IMR-90 (cell line): ENCODE measurements around the gene SLC24A3. TPM values are rescaled to one million over a fixed set of nuclear protein-coding genes. Genes with fewer than 3 reads are reported as not detected.

Experiments
- ATAC-seq: fragments of 200-7000 bp; cut with Tn5 transposase; 2 replicates; pipeline ENCODE4 v1.9.1; 2020; ENCODE audit warnings: low read depth, mild to moderate bottlenecking, moderate library complexity
- BruUV-seq: library from RNA; stranded (reverse); fragments of 400-500 nt; replicated peaks from 2 replicates; lab custom pipeline; 2021; lab: Mats Ljungman, UMichigan
- CTCF ChIA-PET: fragments of 300-600 bp; formaldehyde crosslinking; extraction: SDS; loops from one replicate; lab custom pipeline; 2021; ENCODE audit warnings: antibody characterized with exemption; lab: Yijun Ruan, JAX
- POLR2A ChIA-PET: fragments of 300-600 bp; sonication (Branson Sonifier 250); formaldehyde crosslinking; loops from one replicate; lab custom pipeline; 2022; ENCODE audit warnings: antibody characterized with exemption; ENCODE audit not compliant: unreplicated experiment; lab: Charles Lee
- DNase-seq: peaks from one replicate; pipeline ENCODE4 v3.0.0; 2013
- H2AFZ ChIP-seq: replicated peaks from 2 replicates; pipeline ENCODE3; 2013; ENCODE audit warnings: low read length, mild to moderate bottlenecking; ENCODE audit not compliant: poor library complexity
- H2AK5ac ChIP-seq: 2 replicates; pipeline ENCODE4 v1.6.1; 2013; ENCODE audit warnings: low read depth, low read length, inconsistent platforms
- H2AK9ac ChIP-seq: replicated peaks from 2 replicates; pipeline ENCODE3; 2013; ENCODE audit warnings: mild to moderate bottlenecking, low read depth, low read length, moderate library complexity; ENCODE audit not compliant: poor library complexity
- H2BK120ac ChIP-seq: 2 replicates; pipeline ENCODE4 v1.6.1; 2013; ENCODE audit warnings: low read depth, low read length, inconsistent platforms
- H2BK15ac ChIP-seq: 3 replicates; pipeline ENCODE4 v1.6.1; 2013; ENCODE audit warnings: low read depth, low read length, inconsistent platforms
- H2BK20ac ChIP-seq: 2 replicates; pipeline ENCODE4 v1.6.1; 2013; ENCODE audit warnings: low read depth, mild to moderate bottlenecking, inconsistent platforms, low read length, moderate library complexity
- H2BK5ac ChIP-seq: 2 replicates; pipeline ENCODE4 v1.6.1; 2013; ENCODE audit warnings: mild to moderate bottlenecking, low read depth, low read length, inconsistent platforms; ENCODE audit not compliant: poor library complexity, severe bottlenecking
- H3K14ac ChIP-seq: replicated peaks from 2 replicates; pipeline ENCODE4 v1.6.1; 2013; ENCODE audit warnings: low read depth, low read length, inconsistent platforms
- H3K18ac ChIP-seq: 2 replicates; pipeline ENCODE4 v1.6.1; 2013; ENCODE audit warnings: low read depth, low read length, control low read depth
- H3K23ac ChIP-seq: 2 replicates; pipeline ENCODE4 v1.6.1; 2013; ENCODE audit warnings: low read depth, low read length, inconsistent platforms
- H3K27ac ChIP-seq: 2 replicates; pipeline ENCODE4 v1.5.1; 2013; ENCODE audit warnings: mild to moderate bottlenecking, control low read depth, low read length; ENCODE audit not compliant: insufficient read depth
- H3K27me3 ChIP-seq: 2 replicates; pipeline ENCODE4 v1.6.1; 2013; ENCODE audit warnings: low read length; ENCODE audit not compliant: control insufficient read depth, insufficient read depth
- H3K36me3 ChIP-seq: 2 replicates; pipeline ENCODE4 v1.6.1; 2013; ENCODE audit warnings: low read length, mixed read lengths; ENCODE audit not compliant: control insufficient read depth, insufficient read depth
- H3K4ac ChIP-seq: 2 replicates; pipeline ENCODE4 v1.6.1; 2013; ENCODE audit warnings: low read depth, low read length, inconsistent platforms
- H3K4me1 ChIP-seq: 2 replicates; pipeline ENCODE4 v1.6.1; 2013; ENCODE audit warnings: low read length, mixed read lengths; ENCODE audit not compliant: control insufficient read depth, insufficient read depth
- H3K4me2 ChIP-seq: 2 replicates; pipeline ENCODE4 v1.6.1; 2013; ENCODE audit warnings: low read depth, mild to moderate bottlenecking, control low read depth, low read length, moderate library complexity
- H3K4me3 ChIP-seq: 2 replicates; pipeline ENCODE4 v1.5.1; 2013; ENCODE audit warnings: low read depth, mild to moderate bottlenecking, control low read depth, low read length, moderate library complexity; ENCODE audit not compliant: insufficient read depth
- H3K56ac ChIP-seq: 2 replicates; pipeline ENCODE4 v1.6.1; 2013; ENCODE audit warnings: low read length, inconsistent platforms; ENCODE audit not compliant: insufficient read depth; ENCODE audit errors: extremely low read depth
- H3K79me1 ChIP-seq, 2 experiments: 2 replicates each; pipeline ENCODE4 v1.6.1; 2013; ENCODE audit warnings: low read length in 2 of 2, inconsistent platforms in 1 of 2, low read depth in 1 of 2
- H3K9ac ChIP-seq: 2 replicates; pipeline ENCODE4 v1.6.1; 2013; ENCODE audit warnings: low read depth, low read length, control low read depth
- H3K9me1 ChIP-seq: 2 replicates; pipeline ENCODE4 v1.6.1; 2013; ENCODE audit warnings: low read length, inconsistent platforms; ENCODE audit not compliant: insufficient read depth
- H3K9me3 ChIP-seq: 2 replicates; pipeline ENCODE4 v1.6.1; 2013; ENCODE audit warnings: low read length; ENCODE audit not compliant: control insufficient read depth, insufficient read depth
- H4K20me1 ChIP-seq: 2 replicates; pipeline ENCODE4 v1.6.1; 2013; ENCODE audit warnings: low read length, inconsistent platforms; ENCODE audit not compliant: insufficient read depth
- H4K5ac ChIP-seq: 2 replicates; pipeline ENCODE4 v1.6.1; 2013; ENCODE audit warnings: mild to moderate bottlenecking, low read depth, low read length, control low read depth
- H4K8ac ChIP-seq, 2 experiments: 2 replicates each; pipeline ENCODE4 v1.6.1; 2013; ENCODE audit warnings: low read depth in 2 of 2, low read length in 2 of 2, control low read depth in 1 of 2, inconsistent platforms in 1 of 2
- H4K91ac ChIP-seq: 2 replicates; pipeline ENCODE4 v1.6.1; 2013; ENCODE audit warnings: low read depth, low read length, inconsistent platforms; ENCODE audit not compliant: insufficient read depth
- BHLHE40 ChIP-seq: fragments of 150-350 bp; IDR thresholded peaks from 2 replicates; pipeline ENCODE4 v1.6.1; 2016; ENCODE audit warnings: mild to moderate bottlenecking, low read depth, low read length
- CEBPB ChIP-seq: IDR thresholded peaks from 2 replicates; pipeline ENCODE4 v1.6.1; 2012; ENCODE audit warnings: low read depth, low read length, improper control_type of control experiment
- CHD1 ChIP-seq: IDR thresholded peaks from 2 replicates; pipeline ENCODE4 v1.6.1; 2012; ENCODE audit warnings: low read depth, low read length, improper control_type of control experiment
- CTCF ChIP-seq: conservative IDR thresholded peaks from 2 replicates; pipeline ENCODE4 v1.5.1; 2012; ENCODE audit warnings: mild to moderate bottlenecking, low read depth, low read length, improper control_type of control experiment
- FOS ChIP-seq: fragments of 150-350 bp; IDR thresholded peaks from 2 replicates; pipeline ENCODE4 v1.6.1; 2016; ENCODE audit warnings: low read depth, low read length
- MAFK ChIP-seq: IDR thresholded peaks from 2 replicates; pipeline ENCODE4 v1.6.1; 2012; ENCODE audit warnings: low read depth, low read length, improper control_type of control experiment
- MAZ ChIP-seq: IDR thresholded peaks from 2 replicates; pipeline ENCODE4 v1.6.1; 2012; ENCODE audit warnings: low read depth, mild to moderate bottlenecking, low read length, improper control_type of control experiment, moderate library complexity, borderline replicate concordance
- MXI1 ChIP-seq: IDR thresholded peaks from 2 replicates; pipeline ENCODE4 v1.6.1; 2012; ENCODE audit warnings: low read depth, mild to moderate bottlenecking, low read length, moderate library complexity, borderline replicate concordance
- NFE2L2 ChIP-seq: fragments of 150-350 bp; IDR thresholded peaks from 2 replicates; pipeline ENCODE4 v1.6.1; 2016; ENCODE audit warnings: low read depth, mild to moderate bottlenecking, low read length
- POLR2A ChIP-seq: IDR thresholded peaks from 2 replicates; pipeline ENCODE4 v1.6.1; 2012; ENCODE audit warnings: mild to moderate bottlenecking, low read depth, low read length
- RAD21 ChIP-seq: IDR thresholded peaks from 2 replicates; pipeline ENCODE4 v1.6.1; 2012; ENCODE audit warnings: low read length, improper control_type of control experiment
- RCOR1 ChIP-seq: IDR thresholded peaks from 2 replicates; pipeline ENCODE4 v1.6.1; 2012; ENCODE audit warnings: mild to moderate bottlenecking, low read length, improper control_type of control experiment; ENCODE audit not compliant: insufficient replicate concordance
- RFX5 ChIP-seq: IDR thresholded peaks from 2 replicates; pipeline ENCODE4 v1.8.0; 2012; ENCODE audit warnings: low read depth, mild to moderate bottlenecking, low read length, moderate library complexity
- SMC3 ChIP-seq: fragments of 150-350 bp; IDR thresholded peaks from 2 replicates; pipeline ENCODE4 v1.6.1; 2016; ENCODE audit warnings: low read depth, mild to moderate bottlenecking, antibody characterized with exemption, low read length, moderate library complexity
- WGBS, 2 experiments: methylation state at CpG; one replicate each; pipeline versions ENCODE4 v1.1.5 to v1.1.7; 2013; ENCODE audit warnings: missing lambda C conversion rate in 2 of 2; ENCODE audit not compliant: insufficient read length in 1 of 2; ENCODE audit errors: extremely low coverage in 2 of 2; 5-methylcytosine and 5-hydroxymethylcytosine counted together
- dilution Hi-C: fragments of 300-500 bp; cut with HindIII; formaldehyde crosslinking; loops from one replicate; pipeline ENCODE4 v1.14.3; 2018; ENCODE audit warnings: low sequenced_read_pairs; ENCODE audit not compliant: unreplicated experiment
- in situ Hi-C: fragments of 300-500 bp; cut with MboI; formaldehyde crosslinking; loops from 3 replicates; pipeline ENCODE4 v1.14.3; 2019; ENCODE audit warnings: low sequenced_read_pairs, inconsistent platforms, mixed read lengths
- intact Hi-C: fragments of 100-400 bp; cut with micrococcal nuclease; formaldehyde crosslinking; loops from 2 replicates; pipeline ENCODE4 v1.10.0; 2022
- polyA plus RNA-seq, 3 experiments: library from polyadenylated mRNA; depleted of rRNA; stranded (reverse); fragments of >200 nt; gene quantifications; 2 replicates each; pipeline ENCODE4 v1.2.3, GENCODE V29; 2012; ENCODE audit warnings: low replicate concordance in 1 of 3
- total RNA-seq: library from RNA; depleted of rRNA; stranded (reverse); fragments of >200 nt; gene quantifications from 2 replicates; pipeline ENCODE4 v1.2.3, GENCODE V29; 2012
- TF ChIP-seq, protein P1 (sequence below): fragments of 150-350 bp; IDR thresholded peaks from 2 replicates; pipeline ENCODE4 v1.6.1; 2017; ENCODE audit warnings: mild to moderate bottlenecking, antibody characterized with exemption, low read length, low read depth
- TF ChIP-seq, protein P2 (sequence below): fragments of 150-350 bp; IDR thresholded peaks from 2 replicates; pipeline ENCODE4 v1.6.1; 2016; ENCODE audit warnings: low read depth, mild to moderate bottlenecking, low read length, moderate library complexity, borderline replicate concordance

Gene SLC24A3
- total and polyA plus RNA-seq, 2 of the 4 experiments (the other 2 are of a cell fraction): not detected

DNA sequence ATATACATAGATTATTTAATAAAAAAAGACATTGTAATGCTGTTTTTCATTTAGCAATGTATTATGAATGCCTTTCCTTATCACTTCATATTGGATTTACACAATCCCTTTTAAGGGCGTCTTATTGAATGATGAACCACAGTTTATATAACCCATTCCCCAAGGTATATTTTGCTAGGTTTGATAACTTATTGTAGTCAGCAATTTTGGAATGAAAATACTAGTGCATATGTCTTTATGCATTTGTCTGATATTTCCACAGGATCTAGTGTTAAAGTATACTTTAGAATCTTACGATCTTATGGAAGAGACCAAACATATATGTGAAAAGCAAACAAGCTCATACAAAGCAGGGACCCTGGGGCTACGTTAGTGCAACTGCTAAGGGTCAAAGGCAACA lies 365.2 kb downstream of the SLC24A3 start:
- no peak overlapping the region for H3K4me2 ChIP-seq
- no peak overlapping the region for H2BK5ac ChIP-seq
- intact Hi-C loops: no loop called here
- H3K79me1 ChIP-seq: no peaks in the 10 kb centered on the region
- H3K4me3 ChIP-seq: no peak overlapping the region
- ChIA-PET POLR2A (no interaction called here), CTCF (no interaction called here)
- H3K14ac ChIP-seq: no peak overlapping the region
- H2AFZ ChIP-seq: no peak overlapping the region
- TF ChIP-seq RCOR1: no peak
- TF ChIP-seq MXI1: no peak
- no peak for TF ChIP-seq RFX5
- no peak for TF ChIP-seq MAFK
- no peak for TF ChIP-seq FOS
- no peak for TF ChIP-seq NFE2L2
- TF ChIP-seq CEBPB: no peak
- TF ChIP-seq, protein P1, sequence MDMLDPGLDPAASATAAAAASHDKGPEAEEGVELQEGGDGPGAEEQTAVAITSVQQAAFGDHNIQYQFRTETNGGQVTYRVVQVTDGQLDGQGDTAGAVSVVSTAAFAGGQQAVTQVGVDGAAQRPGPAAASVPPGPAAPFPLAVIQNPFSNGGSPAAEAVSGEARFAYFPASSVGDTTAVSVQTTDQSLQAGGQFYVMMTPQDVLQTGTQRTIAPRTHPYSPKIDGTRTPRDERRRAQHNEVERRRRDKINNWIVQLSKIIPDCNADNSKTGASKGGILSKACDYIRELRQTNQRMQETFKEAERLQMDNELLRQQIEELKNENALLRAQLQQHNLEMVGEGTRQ: no peak
- no peak for TF ChIP-seq POLR2A
- no peak for TF ChIP-seq CTCF
- TF ChIP-seq, protein P2, sequence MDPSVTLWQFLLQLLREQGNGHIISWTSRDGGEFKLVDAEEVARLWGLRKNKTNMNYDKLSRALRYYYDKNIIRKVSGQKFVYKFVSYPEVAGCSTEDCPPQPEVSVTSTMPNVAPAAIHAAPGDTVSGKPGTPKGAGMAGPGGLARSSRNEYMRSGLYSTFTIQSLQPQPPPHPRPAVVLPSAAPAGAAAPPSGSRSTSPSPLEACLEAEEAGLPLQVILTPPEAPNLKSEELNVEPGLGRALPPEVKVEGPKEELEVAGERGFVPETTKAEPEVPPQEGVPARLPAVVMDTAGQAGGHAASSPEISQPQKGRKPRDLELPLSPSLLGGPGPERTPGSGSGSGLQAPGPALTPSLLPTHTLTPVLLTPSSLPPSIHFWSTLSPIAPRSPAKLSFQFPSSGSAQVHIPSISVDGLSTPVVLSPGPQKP: no peak
- TF ChIP-seq BHLHE40: no peak
- TF ChIP-seq RAD21: no peak
- no peak for TF ChIP-seq CHD1
- TF ChIP-seq MAZ: no peak
- no peak for TF ChIP-seq SMC3
- in situ Hi-C loops: no loop called here
- H2BK15ac ChIP-seq: no peak overlapping the region
- no peak overlapping the region for H3K9ac ChIP-seq
- dilution Hi-C loops: no loop called here
- no peak overlapping the region for H2BK120ac ChIP-seq
- H3K36me3 ChIP-seq: no peaks in the 10 kb centered on the region
- H3K56ac ChIP-seq: no peak overlapping the region
- no peak overlapping the region for H2BK20ac ChIP-seq
- H3K23ac ChIP-seq: no peak overlapping the region
- no peak overlapping the region for H2AK5ac ChIP-seq
- no peak overlapping the region for H4K5ac ChIP-seq
- ATAC-seq (no peak), DNase-seq (no peak)
- H3K27me3 ChIP-seq: peaks cover 3% of the 10 kb centered on the region; the same call in 1 of the 2 replicates
- H3K18ac ChIP-seq: no peak overlapping the region
- no peak overlapping the region for H2AK9ac ChIP-seq
- no peak overlapping the region for H4K91ac ChIP-seq
- no peak overlapping the region for H3K4ac ChIP-seq
- WGBS, 2 experiments: 0% methylated on average over 1 of the region's 3 CpGs; no CpG with 5 or more reads in 1 of the 2 experiments
- H3K27ac ChIP-seq: no peak overlapping the region
- no peaks in the 10 kb centered on the region for H3K9me1 ChIP-seq
- BruUV-seq: no TSS peak
- H3K4me1 ChIP-seq: no peaks in the 10 kb centered on the region
- no peaks in the 10 kb centered on the region for H3K9me3 ChIP-seq
- H4K8ac ChIP-seq: no peak overlapping the region
- H4K20me1 ChIP-seq: no peaks in the 10 kb centered on the region
